Lower lobe of right lung (tissue), 2 donors: Measurements from ENCODE around the gene SLC25A47. TPM values are rescaled to one million over a fixed set of nuclear protein-coding genes. Genes with fewer than 3 reads are reported as not detected.
"Not testable (repeated sequence)": the region's sequence is repeated elsewhere in the genome, so short reads cannot be mapped to it uniquely, and the experiment has no call there.

Source experiments
- ATAC-seq, 2 donors: fragments of 200-7000 bp; cut with Tn5 transposase; one replicate each; pipeline ENCODE4 v1.9.1; 2020 to 2022; ENCODE audit warnings: mild to moderate bottlenecking in 2 of 2, moderate library complexity in 2 of 2
- DNase-seq: peaks from one replicate; pipeline ENCODE4 v3.0.0-alpha.2; 2020
- H3K27ac ChIP-seq: fragments of 200-600 bp; one replicate; pipeline ENCODE4 v1.8.0; 2022
- H3K27me3 ChIP-seq: fragments of 200-600 bp; one replicate; pipeline ENCODE4 v1.8.0; 2022; ENCODE audit warnings: low read depth
- H3K36me3 ChIP-seq: fragments of 200-600 bp; one replicate; pipeline ENCODE4 v1.8.0; 2022; ENCODE audit warnings: mild to moderate bottlenecking
- H3K4me1 ChIP-seq: fragments of 200-600 bp; one replicate; pipeline ENCODE4 v1.8.0; 2022
- H3K4me3 ChIP-seq: fragments of 200-600 bp; one replicate; pipeline ENCODE4 v1.8.0; 2022; ENCODE audit warnings: mild to moderate bottlenecking
- H3K9me3 ChIP-seq: fragments of 200-600 bp; one replicate; pipeline ENCODE4 v1.8.0; 2022
- CTCF ChIP-seq: fragments of 200-600 bp; IDR thresholded peaks from one replicate; pipeline ENCODE4 v1.8.0; 2022; ENCODE audit warnings: antibody characterized with exemption, mild to moderate bottlenecking
- intact Hi-C: fragments of 100-400 bp; cut with DNase I; formaldehyde crosslinking; loops from one replicate; pipeline ENCODE4 v1.11.0; 2022
- total RNA-seq: library from RNA; stranded (reverse); fragmentation: NEBNext Ultra II Directional; extraction: Animal tissue kit (Norgen Biotek cat#: 25700); gene quantifications from one replicate; pipeline ENCODE4 v1.2.1, GENCODE V29; 2021
- donor health status: DM: no; HTN: yes; CAD: no; lungs with severe emphysema.

SLC25A47 gene
- total RNA-seq, 1 donor from 2014 or later = not detected

- DNase-seq = no peak
- H3K27me3 ChIP-seq = no peaks in the 10 kb centered on the region
- peak overlapping the region; percentile 94 for H3K4me3 ChIP-seq
- peaks cover 60% of the 10 kb centered on the region for H3K4me1 ChIP-seq
- intact Hi-C loops = no loop called here
- no peaks in the 10 kb centered on the region for H3K36me3 ChIP-seq
- TF ChIP-seq CTCF = no peak
- peak overlapping the region; percentile 95 for H3K27ac ChIP-seq
- ATAC-seq = no peak
- H3K9me3 ChIP-seq = no peaks in the 10 kb centered on the region
Measured at GRCh38 chr14:100307766-100308426, 15.2 kb upstream of the SLC25A47 start.

GRCh38 chr14:100308427-100308792 lies 14.7 kb upstream of the SLC25A47 start:
- H3K4me3 ChIP-seq, H3K9me3 ChIP-seq, DNase-seq, H3K36me3 ChIP-seq, intact Hi-C loops, H3K27ac ChIP-seq, ATAC-seq, H3K27me3 ChIP-seq: not testable (repeated sequence)
- peaks cover 60% of the 10 kb centered on the region for H3K4me1 ChIP-seq

- Histone ChIP-seq H3K9me3 (no peaks in the 10 kb centered on the region), H3K36me3 (no peaks in the 10 kb centered on the region), H3K27me3 (no peaks in the 10 kb centered on the region), H3K4me3 (no peak overlapping the region), H3K27ac (peak overlapping the region; percentile 51), H3K4me1 (peaks cover 55% of the 10 kb centered on the region)
- ATAC-seq (no peak), DNase-seq (no peak)
- intact Hi-C loops = no loop called here
- no peak for TF ChIP-seq CTCF
Measured at GRCh38 chr14:100309028-100309737, 14.0 kb upstream of the SLC25A47 start.

- H3K27me3 ChIP-seq, H3K36me3 ChIP-seq, ATAC-seq, H3K9me3 ChIP-seq, DNase-seq, H3K4me3 ChIP-seq, H3K27ac ChIP-seq, intact Hi-C loops: not testable (repeated sequence)
- H3K4me1 ChIP-seq = peaks cover 44% of the 10 kb centered on the region
Measured at GRCh38 chr14:100312110-100312876, 10.8 kb upstream of the SLC25A47 start.

GRCh38 chr14:100312877-100313400 lies 10.2 kb upstream of the SLC25A47 start:
- no peak overlapping the region for H3K27ac ChIP-seq
- no peaks in the 10 kb centered on the region for H3K27me3 ChIP-seq
- ATAC-seq (peak; percentile 3 to 31), DNase-seq (no peak)
- intact Hi-C loops = no loop called here
- no peak for TF ChIP-seq CTCF
- H3K4me1 ChIP-seq = peaks cover 44% of the 10 kb centered on the region
- H3K36me3 ChIP-seq = no peaks in the 10 kb centered on the region
- H3K9me3 ChIP-seq = no peaks in the 10 kb centered on the region
- no peak overlapping the region for H3K4me3 ChIP-seq

GRCh38 chr14:100313464-100314230 lies 9.5 kb upstream of the SLC25A47 start:
- H3K27ac ChIP-seq = no peak overlapping the region

More at GRCh38 chr14:100313464-100314230, 9.5 kb upstream of the SLC25A47 start:
- peaks cover 44% of the 10 kb centered on the region for H3K4me1 ChIP-seq
- intact Hi-C loops = no loop called here
- no peak overlapping the region for H3K4me3 ChIP-seq
- no peaks in the 10 kb centered on the region for H3K27me3 ChIP-seq
- no peaks in the 10 kb centered on the region for H3K36me3 ChIP-seq
- DNase-seq (no peak), ATAC-seq (peak; percentile 4 to 10)
- TF ChIP-seq CTCF = no peak
- no peaks in the 10 kb centered on the region for H3K9me3 ChIP-seq
